ENCODE results near the gene TRPT1.

The TRPT1 gene

DNA sequence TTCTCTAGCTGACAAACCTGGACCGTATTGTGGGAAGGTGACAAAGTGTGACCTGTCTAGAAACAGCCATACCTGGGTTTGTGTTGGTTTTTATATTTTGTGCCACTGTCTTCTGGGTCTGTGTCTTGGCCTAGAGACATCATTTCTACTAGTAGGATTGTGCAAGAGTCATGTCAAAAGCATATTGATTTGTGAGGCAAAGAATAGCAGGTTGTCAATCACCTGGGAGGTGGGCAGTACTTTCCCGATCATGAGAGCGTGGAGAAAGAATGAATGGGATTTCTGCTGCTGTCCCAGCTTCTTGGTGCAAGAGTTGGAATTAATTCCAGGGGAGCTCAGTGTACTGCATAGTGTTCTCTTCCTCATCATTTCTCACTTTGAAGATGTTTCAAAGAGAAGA, 24.4 kb downstream of the TRPT1 start:
- TF ChIP-seq CEBPB (IDR thresholded peaks at IDR 0.05), result 0 out of 2 replicates have a peak, but pooled peaks have one; percentile 3
- no peak for TF ChIP-seq TCF12 (IDR thresholded peaks at IDR 0.05; ENCODE audit: low read depth)
- no peak for TF ChIP-seq ZBTB7A (IDR thresholded peaks at IDR 0.05; ENCODE audit: low read depth)
- no peak for TF ChIP-seq EGR1 (IDR thresholded peaks at IDR 0.05)
- no peak for TF ChIP-seq TEAD4 (IDR thresholded peaks at IDR 0.05)

DNA sequence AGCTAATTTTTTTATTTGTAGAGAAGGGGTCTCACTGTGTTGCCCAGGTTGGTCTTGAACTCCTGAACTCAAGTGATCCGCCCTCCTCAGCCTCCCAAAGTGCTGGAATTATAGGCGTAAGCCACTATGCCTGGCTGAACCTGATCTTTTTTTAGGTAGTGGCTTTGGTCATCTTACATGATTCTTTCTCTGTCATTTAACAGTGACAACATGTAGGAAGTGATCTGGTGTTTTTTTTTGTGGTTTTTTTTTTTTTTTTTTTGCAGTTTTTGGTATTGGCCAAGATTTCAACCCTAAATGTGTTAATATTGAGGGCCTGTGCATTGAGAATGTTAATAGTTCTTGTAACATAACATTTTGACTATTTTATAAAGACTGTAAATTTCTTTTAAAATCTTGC, 27.5 kb downstream of the TRPT1 start:
- TF ChIP-seq ZBTB7A (IDR thresholded peaks at IDR 0.05; ENCODE audit: low read depth) (no peak), CEBPB (IDR thresholded peaks at IDR 0.05) (no peak), EP300 (IDR thresholded peaks at IDR 0.05; ENCODE audit: borderline replicate concordance) (no peak), FOXM1 (IDR thresholded peaks at IDR 0.05; ENCODE audit: borderline replicate concordance, low read depth) (no peak), TEAD4 (IDR thresholded peaks at IDR 0.05) (no peak)
- TF ChIP-seq, protein P1, sequence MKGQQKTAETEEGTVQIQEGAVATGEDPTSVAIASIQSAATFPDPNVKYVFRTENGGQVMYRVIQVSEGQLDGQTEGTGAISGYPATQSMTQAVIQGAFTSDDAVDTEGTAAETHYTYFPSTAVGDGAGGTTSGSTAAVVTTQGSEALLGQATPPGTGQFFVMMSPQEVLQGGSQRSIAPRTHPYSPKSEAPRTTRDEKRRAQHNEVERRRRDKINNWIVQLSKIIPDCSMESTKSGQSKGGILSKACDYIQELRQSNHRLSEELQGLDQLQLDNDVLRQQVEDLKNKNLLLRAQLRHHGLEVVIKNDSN (IDR thresholded peaks at IDR 0.05), result no peak
- TF ChIP-seq, protein P2, sequence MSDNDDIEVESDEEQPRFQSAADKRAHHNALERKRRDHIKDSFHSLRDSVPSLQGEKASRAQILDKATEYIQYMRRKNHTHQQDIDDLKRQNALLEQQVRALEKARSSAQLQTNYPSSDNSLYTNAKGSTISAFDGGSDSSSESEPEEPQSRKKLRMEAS (IDR thresholded peaks at IDR 0.05), result no peak

DNA sequence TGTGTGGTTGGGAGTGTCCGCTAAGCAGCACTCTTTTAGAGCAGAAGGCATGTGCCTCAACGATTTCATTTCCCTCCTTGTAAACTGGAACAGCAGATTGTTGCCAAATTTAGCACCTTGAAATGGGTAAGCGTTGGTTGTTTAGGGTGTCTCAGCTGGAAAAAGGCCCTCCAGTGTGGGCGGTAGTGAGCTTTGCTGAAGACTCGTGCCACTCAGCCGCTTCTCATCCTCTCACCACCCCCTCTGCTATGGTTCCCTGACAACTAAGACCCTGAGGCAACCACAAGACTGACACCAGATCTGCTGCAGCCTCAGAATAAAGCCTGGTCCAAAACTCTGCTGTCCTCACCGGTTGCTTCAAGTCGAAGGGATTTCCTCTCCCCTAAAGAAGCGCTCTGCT, 29.4 kb downstream of the TRPT1 start:
- TF ChIP-seq EGR1 (IDR thresholded peaks at IDR 0.05) (no peak), FOXM1 (IDR thresholded peaks at IDR 0.05; ENCODE audit: borderline replicate concordance, low read depth) (no peak), NFIC (IDR thresholded peaks at IDR 0.05) (no peak), TCF12 (IDR thresholded peaks at IDR 0.05; ENCODE audit: low read depth) (no peak), YY1 (IDR thresholded peaks at IDR 0.05; ENCODE audit: low read depth) (no peak), CREB1 (IDR thresholded peaks at IDR 0.05; ENCODE audit: low read depth) (no peak), ZBTB7A (IDR thresholded peaks at IDR 0.05; ENCODE audit: low read depth) (no peak), TEAD4 (IDR thresholded peaks at IDR 0.05) (no peak), EP300 (IDR thresholded peaks at IDR 0.05; ENCODE audit: borderline replicate concordance) (no peak), RAD21 (IDR thresholded peaks at IDR 0.05; ENCODE audit: low read depth) (no peak), CEBPB (IDR thresholded peaks at IDR 0.05) (no peak), TAF1 (IDR thresholded peaks at IDR 0.05; ENCODE audit: low read depth) (no peak)
- TF ChIP-seq, protein P2 (IDR thresholded peaks at IDR 0.05), result no peak
- TF ChIP-seq, protein P3, sequence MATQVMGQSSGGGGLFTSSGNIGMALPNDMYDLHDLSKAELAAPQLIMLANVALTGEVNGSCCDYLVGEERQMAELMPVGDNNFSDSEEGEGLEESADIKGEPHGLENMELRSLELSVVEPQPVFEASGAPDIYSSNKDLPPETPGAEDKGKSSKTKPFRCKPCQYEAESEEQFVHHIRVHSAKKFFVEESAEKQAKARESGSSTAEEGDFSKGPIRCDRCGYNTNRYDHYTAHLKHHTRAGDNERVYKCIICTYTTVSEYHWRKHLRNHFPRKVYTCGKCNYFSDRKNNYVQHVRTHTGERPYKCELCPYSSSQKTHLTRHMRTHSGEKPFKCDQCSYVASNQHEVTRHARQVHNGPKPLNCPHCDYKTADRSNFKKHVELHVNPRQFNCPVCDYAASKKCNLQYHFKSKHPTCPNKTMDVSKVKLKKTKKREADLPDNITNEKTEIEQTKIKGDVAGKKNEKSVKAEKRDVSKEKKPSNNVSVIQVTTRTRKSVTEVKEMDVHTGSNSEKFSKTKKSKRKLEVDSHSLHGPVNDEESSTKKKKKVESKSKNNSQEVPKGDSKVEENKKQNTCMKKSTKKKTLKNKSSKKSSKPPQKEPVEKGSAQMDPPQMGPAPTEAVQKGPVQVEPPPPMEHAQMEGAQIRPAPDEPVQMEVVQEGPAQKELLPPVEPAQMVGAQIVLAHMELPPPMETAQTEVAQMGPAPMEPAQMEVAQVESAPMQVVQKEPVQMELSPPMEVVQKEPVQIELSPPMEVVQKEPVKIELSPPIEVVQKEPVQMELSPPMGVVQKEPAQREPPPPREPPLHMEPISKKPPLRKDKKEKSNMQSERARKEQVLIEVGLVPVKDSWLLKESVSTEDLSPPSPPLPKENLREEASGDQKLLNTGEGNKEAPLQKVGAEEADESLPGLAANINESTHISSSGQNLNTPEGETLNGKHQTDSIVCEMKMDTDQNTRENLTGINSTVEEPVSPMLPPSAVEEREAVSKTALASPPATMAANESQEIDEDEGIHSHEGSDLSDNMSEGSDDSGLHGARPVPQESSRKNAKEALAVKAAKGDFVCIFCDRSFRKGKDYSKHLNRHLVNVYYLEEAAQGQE (IDR thresholded peaks at IDR 0.05; ENCODE audit: low read depth), result no peak
- TF ChIP-seq, protein P1 (IDR thresholded peaks at IDR 0.05), result no peak

DNA sequence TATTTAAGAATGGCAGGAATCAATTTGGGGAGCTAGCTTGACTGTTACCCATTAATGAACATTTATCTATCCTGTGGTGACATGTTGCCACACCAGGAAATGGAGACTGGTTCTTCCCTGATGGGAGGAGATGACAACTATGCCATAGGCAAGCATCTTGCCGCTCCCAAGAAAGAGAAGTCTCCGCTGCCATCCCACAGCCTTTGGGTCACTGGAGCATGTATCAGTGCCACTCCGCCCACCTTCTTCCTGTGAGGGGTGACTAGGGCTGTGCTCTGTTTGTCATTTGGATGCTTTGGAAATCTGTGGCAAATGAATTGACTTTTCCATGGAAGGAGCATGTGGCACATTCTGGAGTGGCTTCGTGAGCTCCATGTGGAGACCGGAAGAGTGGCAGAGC, 33.6 kb downstream of the TRPT1 start:
- TF ChIP-seq TCF12 (IDR thresholded peaks at IDR 0.05; ENCODE audit: low read depth), result no peak
- no peak for TF ChIP-seq TAF1 (IDR thresholded peaks at IDR 0.05; ENCODE audit: low read depth)
- TF ChIP-seq EGR1 (IDR thresholded peaks at IDR 0.05), result no peak
- TF ChIP-seq, protein P2 (IDR thresholded peaks at IDR 0.05), result no peak
- no peak for TF ChIP-seq ZBTB7A (IDR thresholded peaks at IDR 0.05; ENCODE audit: low read depth)
- TF ChIP-seq, protein P3 (IDR thresholded peaks at IDR 0.05; ENCODE audit: low read depth), result no peak
- no peak for TF ChIP-seq TEAD4 (IDR thresholded peaks at IDR 0.05)
- TF ChIP-seq YY1 (IDR thresholded peaks at IDR 0.05; ENCODE audit: low read depth), result no peak
- no peak for TF ChIP-seq CEBPB (IDR thresholded peaks at IDR 0.05)
- TF ChIP-seq FOXM1 (IDR thresholded peaks at IDR 0.05; ENCODE audit: borderline replicate concordance, low read depth), result no peak
- TF ChIP-seq CREB1 (IDR thresholded peaks at IDR 0.05; ENCODE audit: low read depth), result no peak
- TF ChIP-seq, protein P1 (IDR thresholded peaks at IDR 0.05), result no peak
- no peak for TF ChIP-seq NFIC (IDR thresholded peaks at IDR 0.05)
- no peak for TF ChIP-seq EP300 (IDR thresholded peaks at IDR 0.05; ENCODE audit: borderline replicate concordance)
- TF ChIP-seq RAD21 (IDR thresholded peaks at IDR 0.05; ENCODE audit: low read depth), result no peak

DNA sequence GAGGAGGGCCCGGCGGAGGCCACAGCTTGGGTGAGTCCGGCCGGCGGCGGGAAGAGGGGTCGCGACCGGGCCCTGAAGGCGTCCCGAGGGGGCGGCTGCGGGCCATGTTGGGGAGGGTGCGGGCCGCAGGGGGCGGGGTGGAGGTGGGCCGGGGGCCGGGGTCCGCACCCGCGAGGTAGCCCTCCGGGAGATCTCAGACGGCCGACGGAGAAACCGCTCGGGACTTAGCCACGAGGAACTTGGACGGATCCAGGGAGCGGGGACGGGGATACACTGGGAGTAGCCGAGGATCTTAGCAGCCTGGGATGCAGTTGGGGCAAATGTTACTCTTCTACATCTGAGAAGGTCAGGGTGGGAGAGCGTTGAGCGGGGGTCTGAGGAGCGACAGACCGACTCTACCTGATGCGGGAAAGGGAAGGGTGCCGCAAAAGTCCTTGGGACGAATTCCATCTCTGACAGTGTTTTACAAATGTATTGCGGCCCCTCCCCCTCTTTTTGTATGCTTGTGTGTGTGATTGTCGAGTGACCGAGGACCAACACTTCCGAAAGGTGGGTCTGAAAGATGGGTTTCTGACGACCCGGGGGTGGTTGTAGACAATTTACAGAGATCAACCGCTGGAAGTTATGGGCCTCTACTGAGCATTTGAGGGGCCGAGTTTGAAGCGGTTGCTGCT, 39.4 kb downstream of the TRPT1 start:
- TF ChIP-seq CREB1 (IDR thresholded peaks at IDR 0.05; ENCODE audit: low read depth) (no peak), ZBTB7A (IDR thresholded peaks at IDR 0.05; ENCODE audit: low read depth) (peak; percentile 33; the same call in 1 of the 2 replicates)

Data from Ishikawa (cell line).